GM12892 (cell line): ENCODE measurements around the gene SLAMF7.

Experiments
- POLR2A ChIP-seq: IDR thresholded peaks from 2 replicates; pipeline ENCODE4 v1.6.1; 2011; ENCODE audit warnings: low read depth, low read length, control low read depth
- TAF1 ChIP-seq: IDR thresholded peaks from 2 replicates; pipeline ENCODE4 v1.6.1; 2011; ENCODE audit warnings: low read depth, mild to moderate bottlenecking, control low read depth, low read length, borderline replicate concordance

DNA sequence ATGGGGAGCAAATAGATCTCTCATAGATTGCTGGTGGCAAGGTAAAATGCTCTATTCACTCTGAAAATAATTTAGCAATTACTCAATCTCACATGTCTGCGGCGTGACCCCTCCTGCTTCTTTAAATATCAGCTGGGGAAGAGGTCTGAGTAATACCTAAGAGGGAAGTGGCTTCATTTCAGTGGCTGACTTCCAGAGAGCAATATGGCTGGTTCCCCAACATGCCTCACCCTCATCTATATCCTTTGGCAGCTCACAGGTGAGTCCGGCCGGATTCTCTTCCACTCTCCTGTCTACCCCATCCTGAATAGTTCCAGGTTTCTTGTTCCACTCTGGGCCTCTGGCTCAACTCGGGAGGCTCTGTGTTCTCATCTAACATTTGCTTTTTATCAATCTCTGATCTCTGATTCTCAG is at the start of gene SLAMF7:
- TF ChIP-seq TAF1 (peak; percentile 86), POLR2A (peak; percentile 83)
